GM12873 (cell line): ENCODE data around the gene ALKAL2.

Experiments used
- TF ChIP-seq, protein P1 (sequence below): IDR thresholded peaks from 2 replicates; pipeline ENCODE4 v1.5.1; 2012; ENCODE audit warnings: low read depth, mild to moderate bottlenecking, moderate library complexity, low read length, control low read depth; ENCODE audit not compliant: insufficient read depth; ENCODE audit errors: missing control alignments

The ALKAL2 gene, protein sequence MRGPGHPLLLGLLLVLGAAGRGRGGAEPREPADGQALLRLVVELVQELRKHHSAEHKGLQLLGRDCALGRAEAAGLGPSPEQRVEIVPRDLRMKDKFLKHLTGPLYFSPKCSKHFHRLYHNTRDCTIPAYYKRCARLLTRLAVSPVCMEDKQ

DNA sequence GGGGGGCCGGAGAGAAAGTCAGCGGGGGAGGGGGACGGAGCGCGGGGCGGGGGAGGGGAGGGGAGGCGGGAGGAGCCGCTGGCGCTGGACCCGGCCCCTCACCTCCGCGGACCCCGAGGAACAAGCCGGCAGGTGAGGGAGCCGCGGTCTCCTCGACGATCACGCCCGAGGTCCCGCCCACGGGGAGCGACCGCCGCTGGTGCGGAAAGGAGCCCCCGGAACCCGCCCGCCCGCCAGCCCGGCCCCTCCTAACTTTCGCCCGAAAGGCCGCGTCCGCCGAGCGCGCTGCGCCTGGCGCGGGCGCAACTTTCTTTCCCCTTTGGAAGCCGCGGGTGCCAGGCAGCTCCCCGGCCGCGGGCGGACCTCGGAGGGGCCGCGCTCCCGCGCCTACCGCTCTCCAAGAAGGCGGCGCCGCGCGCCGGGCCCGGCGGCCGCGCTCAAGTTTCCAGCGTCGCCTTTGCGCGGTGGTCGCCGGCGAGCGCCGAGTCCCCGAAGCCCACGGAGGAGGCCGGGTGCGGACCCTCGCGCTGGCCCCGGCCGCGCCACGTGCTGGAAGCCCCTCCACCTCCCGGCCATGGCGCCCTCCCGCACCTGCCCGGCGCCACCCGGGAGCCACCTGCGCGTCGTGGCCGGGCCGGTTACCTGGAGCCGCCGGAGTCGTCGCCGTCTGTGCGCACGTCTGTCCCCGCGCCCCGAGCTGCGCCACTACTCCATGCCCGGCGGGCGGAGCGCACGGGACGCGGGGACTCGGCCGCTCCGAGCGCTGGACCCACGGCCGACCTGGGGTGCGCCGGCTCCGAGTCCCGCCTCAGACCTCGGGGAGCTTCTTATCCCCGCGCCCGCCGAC lies at the start of gene ALKAL2:
Gene ALKAL2 (minus strand): TSS at position 181 of the 847 bp plus-strand sequence. CDS start 256 bp downstream, outside the sequence.
- TF ChIP-seq, protein P1, sequence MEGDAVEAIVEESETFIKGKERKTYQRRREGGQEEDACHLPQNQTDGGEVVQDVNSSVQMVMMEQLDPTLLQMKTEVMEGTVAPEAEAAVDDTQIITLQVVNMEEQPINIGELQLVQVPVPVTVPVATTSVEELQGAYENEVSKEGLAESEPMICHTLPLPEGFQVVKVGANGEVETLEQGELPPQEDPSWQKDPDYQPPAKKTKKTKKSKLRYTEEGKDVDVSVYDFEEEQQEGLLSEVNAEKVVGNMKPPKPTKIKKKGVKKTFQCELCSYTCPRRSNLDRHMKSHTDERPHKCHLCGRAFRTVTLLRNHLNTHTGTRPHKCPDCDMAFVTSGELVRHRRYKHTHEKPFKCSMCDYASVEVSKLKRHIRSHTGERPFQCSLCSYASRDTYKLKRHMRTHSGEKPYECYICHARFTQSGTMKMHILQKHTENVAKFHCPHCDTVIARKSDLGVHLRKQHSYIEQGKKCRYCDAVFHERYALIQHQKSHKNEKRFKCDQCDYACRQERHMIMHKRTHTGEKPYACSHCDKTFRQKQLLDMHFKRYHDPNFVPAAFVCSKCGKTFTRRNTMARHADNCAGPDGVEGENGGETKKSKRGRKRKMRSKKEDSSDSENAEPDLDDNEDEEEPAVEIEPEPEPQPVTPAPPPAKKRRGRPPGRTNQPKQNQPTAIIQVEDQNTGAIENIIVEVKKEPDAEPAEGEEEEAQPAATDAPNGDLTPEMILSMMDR, result no peak

GRCh38 chr2:336360-336759 lies 48.5 kb upstream of the ALKAL2 start:
- TF ChIP-seq, protein P1, result no peak

- TF ChIP-seq, protein P1, result no peak
Measured at GRCh38 chr2:332592-332991, 44.7 kb upstream of the ALKAL2 start.

DNA sequence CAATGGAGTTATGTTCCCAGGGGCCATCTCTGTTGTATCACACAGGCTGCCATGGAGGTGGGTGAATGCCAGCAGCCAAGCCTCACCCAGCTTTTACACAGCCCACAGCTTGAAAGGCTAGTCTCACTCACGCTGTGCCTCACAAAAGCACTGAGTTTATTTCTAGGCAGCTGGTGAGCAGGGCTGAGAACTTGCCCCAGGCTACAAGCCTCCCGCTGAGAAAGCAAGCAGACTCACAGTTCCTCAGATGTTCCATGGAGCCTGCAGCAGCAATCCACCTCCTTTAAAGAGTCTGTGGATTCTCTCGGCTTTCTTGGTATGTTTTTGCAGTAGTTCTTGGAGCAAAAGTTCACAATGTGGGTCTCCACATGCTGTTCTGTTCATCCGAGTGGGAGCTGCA lies 40.9 kb upstream of the ALKAL2 start:
- TF ChIP-seq, protein P1, result no peak

DNA sequence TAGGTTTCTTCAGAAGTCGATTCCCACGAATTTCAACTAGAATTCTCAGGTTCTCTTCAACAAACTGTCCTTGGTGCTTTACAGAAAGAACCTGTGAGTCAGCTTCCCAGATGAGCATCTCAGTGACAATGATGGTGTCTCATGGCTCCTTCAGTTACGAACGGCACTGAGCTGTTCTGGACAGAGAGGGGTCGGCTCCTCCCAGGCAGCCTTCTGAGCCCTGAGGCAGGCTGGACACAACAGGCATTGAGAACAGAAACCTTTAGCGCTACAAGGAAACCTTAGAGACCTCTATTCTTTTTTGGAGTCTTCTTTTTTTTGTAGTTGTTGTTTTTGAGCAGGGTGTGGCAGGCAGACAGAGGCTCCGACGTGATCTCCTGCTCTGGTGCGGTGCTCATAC lies 35.1 kb upstream of the ALKAL2 start:
- TF ChIP-seq, protein P1, result no peak

GRCh38 chr2:322326-322725 lies 34.4 kb upstream of the ALKAL2 start:
- TF ChIP-seq, protein P1, result no peak

- TF ChIP-seq, protein P1, result no peak
Measured at GRCh38 chr2:320561-320960, 32.7 kb upstream of the ALKAL2 start.
